22Rv1 (cell line): ENCODE measurements around the gene IMPDH2.

Experiments used
- CTCF ChIP-seq: fragments of 450-650 bp; IDR thresholded peaks from 2 replicates; pipeline ENCODE4 v1.5.1; 2017; ENCODE audit warnings: mild to moderate bottlenecking
- ZFX ChIP-seq: fragments of 450-650 bp; IDR thresholded peaks from 2 replicates; pipeline ENCODE4 v1.6.1; 2017; ENCODE audit warnings: antibody characterized with exemption, borderline replicate concordance

- peak; percentile 59 for TF ChIP-seq CTCF
- TF ChIP-seq ZFX = no peak
Measured at GRCh38 chr3:48989796-48990635, 39.2 kb downstream of the IMPDH2 start, which contains the start of gene P4HTM.
